Activated T-helper 1 cell treated with Interleukin-2 at 50 U/mL for 16 hours (primary cell): Measurements from ENCODE around the gene CNOT1.
A peak's percentile ranks its signal among the peaks of the same experiment; 100 is the strongest.
"Not testable (repeated sequence)": the region's sequence is repeated elsewhere in the genome, so short reads cannot be mapped to it uniquely, and the experiment has no call there.

Source experiments
- DNase-seq: peaks from one replicate; pipeline ENCODE4 v3.0.0-alpha.2; 2020; ENCODE audit warnings: low read depth

Gene CNOT1

DNA sequence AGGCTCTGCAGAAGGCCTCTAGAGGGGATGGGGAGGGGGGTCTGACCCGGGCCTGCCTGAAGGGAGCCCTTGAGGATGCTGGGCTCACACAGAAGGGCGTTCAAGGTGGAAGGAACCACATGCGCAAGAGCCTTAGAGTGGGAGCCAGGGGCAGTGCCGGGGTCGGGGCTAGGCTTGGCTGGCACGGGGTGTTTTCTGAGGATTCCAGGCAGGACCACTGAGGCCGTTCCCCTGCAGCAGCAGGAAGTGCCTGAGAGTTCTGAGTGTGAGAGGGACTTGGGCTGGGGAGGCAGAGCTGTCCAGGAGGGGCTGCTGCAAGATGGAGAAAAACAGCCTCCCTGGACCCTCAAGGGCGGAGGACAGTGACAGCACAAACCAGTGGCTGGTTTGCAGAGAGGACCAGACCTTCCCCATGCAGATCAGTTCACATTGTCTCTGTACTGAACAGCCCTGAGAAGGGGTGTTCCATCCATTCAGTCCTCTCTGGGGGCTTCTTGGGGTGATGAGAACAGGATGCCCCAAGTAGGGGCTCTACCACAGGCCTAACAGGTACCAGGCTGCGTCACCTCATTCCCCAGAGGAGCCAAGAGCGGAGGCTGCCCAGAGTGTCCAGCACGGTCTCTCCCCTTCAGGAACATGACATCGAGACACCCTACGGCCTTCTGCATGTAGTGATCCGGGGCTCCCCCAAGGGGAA lies 126.3 kb downstream of the CNOT1 start:
- no peak for DNase-seq

DNA sequence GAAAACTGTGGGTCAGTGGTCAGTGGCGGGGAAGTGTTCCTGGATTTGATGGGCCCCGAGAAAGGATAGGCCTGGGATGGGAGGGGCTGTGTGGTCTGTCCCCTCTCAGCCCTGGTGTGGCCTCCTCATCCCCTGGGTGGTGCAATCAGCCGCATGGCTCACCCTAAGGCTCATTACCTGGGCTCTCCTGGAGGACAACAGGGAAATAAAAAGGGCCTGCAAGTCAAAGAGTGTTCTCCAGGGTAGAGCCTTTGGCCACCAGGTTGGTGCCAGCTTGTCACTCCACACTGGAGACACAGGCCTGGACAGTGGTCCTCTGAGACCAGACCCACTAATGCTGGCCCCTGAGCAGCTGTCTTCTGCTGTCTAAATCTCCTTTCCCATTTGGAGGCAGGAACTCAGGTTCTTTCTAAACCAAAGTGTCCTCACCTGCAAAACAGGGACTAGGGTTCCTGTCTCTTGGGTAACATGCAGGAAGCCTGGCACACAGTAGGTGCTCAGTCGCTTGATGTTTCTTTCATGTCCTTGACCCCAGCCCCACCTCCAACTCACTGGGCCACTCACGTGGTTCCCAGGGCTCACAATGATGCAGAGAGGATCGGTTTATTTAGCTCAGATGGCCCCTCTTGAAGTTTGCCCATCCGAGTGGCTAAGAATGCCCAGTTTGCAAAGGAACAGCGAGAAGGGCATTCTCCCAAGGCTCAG lies 127.3 kb downstream of the CNOT1 start:
- no peak for DNase-seq

DNA sequence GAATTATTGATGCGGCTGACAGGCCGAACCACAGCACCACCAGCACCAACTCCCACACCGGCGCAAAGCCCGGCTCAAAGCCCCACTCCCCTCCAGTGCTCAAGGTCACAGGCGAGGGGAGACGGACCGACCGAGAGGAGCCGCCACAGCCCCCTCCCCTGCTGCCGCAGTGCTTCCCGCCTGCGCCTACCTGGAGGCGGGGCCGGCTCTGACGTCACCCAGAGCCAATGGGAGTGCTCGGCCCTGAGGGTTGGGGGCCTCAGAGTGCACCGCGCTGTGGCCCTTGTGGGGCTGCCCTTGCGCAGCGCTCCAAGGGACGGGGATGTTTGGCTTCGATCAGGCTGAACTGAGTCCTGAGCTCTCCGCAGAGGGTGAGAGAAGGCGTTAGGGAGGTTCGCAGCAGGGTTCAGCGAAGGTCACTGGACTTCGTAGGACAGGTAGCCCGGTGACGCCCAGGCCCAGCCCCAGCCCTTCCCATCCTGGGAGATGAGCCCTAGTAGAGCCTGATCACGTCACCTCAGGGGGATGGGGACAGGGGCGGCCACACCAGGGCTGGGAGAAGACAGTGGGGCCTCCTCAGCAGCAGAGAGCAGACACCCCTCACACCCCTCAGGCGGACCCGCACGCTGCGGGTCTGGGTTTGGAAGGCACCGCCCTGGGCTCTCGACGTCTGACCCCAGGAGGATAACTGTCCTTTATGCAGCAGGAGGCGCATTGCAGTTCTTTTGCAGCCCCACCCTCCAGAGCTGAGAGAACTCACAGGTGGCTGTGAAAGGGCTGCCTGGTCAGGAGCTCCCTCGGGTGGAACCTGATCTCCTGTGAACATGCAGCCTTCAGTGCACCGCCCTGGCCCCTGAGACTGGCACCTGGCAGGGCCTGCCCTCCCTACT lies 128.1 kb downstream of the CNOT1 start:
- peak; percentile 28 for DNase-seq

DNA sequence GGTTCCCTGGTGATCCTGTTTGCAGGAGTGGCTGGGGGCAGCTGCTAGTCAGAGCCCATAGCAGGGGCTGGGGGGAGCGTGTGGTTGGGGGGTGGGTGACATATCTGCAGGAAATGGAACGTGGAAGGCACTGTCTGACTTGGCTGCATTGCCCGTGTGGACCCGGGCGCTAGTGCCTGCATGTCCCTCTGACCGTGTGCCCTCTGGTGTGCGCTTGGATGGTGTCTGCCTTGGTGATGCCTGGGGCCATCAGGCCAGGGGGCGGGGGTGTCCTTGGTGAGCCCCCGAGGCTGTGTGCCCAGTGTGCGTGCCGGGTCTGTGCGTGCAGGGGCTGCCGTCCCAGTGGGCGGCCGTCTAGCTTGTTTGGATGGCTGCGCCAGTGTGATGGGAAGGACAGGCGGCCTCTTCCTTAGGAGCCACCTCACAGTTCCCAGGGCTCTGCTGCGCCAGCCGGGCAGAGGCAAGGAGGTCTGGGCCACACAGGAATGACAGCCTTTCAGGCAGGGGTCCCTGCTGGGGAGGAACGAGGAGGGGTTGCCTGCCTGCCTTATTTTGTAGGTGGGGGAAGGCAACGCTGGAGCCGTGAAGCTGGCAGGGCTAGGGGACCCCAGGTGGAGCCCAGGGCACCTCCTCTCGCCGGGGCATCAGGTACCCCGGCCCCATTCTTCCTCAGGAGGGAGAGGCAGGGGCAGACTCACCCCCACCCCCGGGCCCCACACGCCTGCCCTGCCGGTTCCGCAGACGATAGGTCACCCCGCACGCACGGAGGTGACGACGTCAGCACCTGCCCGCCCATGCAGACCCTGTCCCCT lies 129.0 kb downstream of the CNOT1 start:
- DNase-seq = no peak

DNA sequence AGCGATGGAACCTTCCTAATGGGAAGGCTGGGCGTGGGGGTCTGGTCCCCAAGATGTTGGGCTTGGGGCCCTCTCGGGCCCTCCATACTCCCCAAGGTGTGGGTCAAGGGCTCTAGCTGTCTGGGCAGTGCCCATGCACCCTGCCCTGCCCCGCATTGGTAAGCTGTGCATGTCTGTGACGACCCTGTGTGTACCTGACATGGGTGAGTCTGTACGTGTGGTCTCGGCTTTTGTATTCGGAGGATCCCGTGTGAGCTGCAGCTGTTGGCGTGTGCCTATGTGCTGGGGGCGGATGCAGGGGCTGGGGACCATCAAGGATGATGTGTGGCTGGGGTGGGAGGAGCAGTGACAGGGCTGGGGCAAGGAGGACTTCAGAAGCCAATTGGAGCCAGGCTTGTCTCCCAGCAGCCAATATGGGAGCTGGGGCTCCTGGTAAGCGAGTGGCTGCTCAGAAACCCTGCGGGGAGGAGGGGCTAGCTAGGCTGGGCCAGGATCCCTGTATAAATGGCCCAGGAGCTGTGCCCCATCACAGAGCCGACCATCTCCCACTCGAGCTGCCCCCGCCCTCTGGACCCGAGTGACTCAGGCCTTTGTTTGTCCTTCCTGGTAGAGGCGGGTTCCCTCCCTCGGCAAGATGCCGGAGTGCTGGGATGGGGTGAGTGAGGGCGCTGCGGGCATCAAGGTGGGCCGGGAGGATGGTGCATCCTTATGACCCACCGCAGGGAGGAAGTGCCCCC lies 129.8 kb downstream of the CNOT1 start, which contains the start of gene NDRG4:
TSS of gene NDRG4 (plus strand) at position 529 of the 737 bp plus-strand sequence. CDS start at position 635, 106 bp downstream.
- no peak for DNase-seq

DNA sequence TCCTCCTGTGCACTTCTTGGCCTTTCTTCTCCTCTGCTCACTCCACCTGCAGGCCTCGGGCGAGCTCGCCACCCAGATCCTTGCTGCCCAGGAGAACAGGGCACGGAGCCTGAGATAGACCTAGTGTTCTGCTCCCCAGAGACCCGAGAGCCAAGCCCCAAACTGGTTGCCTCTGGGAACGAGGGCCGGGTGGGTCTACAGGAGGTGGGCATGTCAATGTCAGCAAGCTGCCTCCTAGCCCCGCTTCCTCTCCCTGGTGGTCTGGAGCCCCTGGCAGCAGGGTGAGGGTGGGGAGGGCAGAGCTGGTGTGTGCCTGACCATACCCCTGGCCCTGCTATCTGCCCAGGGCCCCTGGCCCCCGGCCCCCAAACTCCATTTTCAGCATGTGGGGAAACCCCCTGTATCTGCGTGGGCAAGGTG lies 130.5 kb downstream of the CNOT1 start:
- DNase-seq = no peak

DNA sequence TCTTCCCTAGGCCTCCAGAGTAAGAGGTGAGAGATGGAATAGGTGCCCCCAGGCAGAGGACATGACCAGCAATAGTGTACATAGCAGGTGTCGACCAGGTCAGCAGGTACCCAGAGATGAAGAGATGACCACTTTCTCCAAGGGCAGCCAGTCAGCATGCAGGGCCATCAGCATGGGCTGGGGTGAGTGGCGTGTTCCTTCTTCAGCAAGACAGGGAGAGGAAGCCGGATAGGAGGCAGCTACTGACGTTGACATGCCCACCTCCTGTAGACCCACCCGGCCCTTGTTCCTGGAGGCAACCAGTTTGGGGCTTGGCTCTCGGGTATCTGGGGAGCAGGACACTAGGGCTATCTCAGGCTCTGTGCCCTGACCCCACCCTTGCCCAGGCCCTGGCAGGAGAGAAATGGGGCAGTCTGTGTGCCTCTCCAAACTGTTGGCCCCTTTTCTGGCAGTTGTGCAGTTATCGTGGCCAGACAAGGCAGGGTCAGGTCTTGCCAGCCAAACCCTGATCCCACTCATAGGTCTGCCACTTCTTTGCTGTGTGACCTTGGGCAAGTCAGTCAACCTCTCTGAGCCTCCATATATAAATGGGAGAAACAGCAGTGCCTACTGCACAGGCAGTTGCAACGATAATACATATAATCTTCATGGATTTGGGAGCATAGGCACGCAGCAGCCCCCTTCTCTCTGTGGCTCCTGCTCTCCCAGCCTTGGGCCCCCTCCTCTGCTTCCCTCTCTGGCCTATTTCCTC lies 131.1 kb downstream of the CNOT1 start:
- no peak for DNase-seq

DNA sequence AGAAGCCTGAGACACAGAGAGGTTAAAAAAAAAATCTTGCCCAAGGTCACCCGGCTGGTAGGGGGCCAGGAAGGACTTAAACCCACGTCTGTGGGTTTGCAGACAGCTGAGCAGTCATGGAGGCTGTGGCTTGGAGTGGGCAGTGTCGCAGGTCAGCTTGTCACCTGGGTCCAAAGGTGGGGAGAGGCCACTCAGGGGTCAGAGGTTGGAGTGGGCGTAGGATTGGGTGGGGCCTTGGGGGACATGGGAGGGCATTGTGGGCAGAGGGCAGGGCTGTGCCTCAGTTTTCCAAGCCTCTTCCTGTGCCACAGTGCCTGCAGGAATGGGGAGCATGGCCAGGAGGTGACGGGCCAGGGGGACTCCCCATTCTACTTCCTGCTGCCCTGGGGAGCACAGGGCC lies 131.7 kb downstream of the CNOT1 start:
- DNase-seq = no peak

DNA sequence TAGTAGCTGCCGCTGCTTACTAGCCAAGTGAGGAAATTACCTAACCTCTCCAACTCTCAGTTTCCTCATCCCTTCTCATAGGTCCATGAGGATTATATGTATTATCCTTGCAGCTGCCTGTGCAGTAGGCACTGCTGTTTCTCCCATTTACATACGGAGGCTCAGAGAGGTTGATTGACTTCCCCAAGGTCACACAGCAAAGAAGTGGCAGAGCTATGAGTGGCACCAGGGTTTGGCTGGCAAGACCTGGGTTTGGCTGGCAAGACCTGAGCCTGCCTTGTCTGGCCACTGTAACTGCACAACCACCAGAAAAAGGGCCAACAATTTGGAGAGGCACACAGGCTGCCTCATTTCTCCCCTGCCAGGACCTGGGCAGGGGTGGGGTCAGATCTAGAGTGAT lies 132.2 kb downstream of the CNOT1 start:
- no peak for DNase-seq

DNA sequence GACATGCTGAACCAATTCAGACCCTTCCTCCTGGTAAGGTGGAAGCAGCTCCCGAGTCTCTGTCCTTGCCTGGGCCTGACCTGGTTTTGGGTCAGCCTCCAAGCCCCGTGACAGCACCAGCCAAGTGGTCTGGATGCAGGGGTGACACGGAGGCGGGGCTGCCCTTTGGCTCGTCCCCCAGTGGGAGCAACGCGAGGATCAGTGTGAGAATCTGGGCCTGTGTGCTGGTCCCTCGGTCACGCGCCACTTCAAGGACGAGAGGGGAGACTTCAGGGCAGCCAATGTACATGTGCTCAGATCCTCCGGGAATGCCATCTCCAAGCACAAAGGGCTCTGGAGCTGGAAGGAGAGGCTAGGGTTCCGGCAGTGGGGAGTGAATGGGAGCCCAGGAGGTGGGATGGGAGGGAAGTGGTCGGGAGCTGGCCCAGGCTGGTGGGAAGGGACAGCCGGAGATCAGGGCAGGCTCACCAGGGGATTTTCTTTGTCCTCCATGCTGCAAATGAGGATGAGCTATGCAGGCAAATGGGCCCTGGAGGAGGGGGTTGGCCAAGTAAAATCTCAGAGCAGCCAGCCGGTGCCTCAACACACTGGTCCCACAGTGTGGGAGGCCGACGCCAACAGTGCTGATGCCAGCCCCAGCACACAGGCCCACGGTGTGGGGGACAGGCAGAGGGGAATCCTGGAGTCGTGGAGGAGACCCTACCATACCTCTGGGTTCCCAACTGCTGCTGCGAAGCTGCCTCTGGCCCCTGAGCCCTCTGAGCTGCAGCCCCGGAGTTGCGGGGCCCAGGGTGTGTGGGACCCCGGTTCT lies 133.9 kb downstream of the CNOT1 start:
- no peak for DNase-seq

DNA sequence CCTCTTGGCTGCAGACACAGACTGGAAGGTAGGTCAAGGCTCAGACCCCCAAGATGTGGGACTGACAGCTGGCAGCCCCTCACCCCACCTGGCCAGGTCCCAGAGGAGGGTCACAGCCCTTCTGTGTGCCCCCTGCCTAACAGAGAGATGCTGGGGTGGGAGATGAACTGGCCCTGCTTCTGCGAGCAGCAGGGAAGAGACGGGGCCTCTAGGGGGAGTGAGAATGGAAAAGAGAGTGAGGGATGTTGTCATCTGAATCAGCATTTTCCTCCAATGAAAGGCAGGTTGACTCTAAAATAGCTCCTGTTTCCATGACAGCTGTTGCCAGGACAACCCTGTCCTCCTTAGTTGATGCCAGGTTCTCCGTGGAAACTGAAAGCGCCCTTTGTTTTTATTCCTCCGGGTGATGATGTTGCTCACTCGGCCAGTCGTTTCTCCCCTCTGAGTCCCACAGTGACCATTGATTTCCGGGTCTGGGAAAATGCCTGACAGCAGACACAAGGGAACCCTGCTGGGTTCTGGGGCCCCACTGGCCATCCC lies 134.6 kb downstream of the CNOT1 start:
- no peak for DNase-seq

DNA sequence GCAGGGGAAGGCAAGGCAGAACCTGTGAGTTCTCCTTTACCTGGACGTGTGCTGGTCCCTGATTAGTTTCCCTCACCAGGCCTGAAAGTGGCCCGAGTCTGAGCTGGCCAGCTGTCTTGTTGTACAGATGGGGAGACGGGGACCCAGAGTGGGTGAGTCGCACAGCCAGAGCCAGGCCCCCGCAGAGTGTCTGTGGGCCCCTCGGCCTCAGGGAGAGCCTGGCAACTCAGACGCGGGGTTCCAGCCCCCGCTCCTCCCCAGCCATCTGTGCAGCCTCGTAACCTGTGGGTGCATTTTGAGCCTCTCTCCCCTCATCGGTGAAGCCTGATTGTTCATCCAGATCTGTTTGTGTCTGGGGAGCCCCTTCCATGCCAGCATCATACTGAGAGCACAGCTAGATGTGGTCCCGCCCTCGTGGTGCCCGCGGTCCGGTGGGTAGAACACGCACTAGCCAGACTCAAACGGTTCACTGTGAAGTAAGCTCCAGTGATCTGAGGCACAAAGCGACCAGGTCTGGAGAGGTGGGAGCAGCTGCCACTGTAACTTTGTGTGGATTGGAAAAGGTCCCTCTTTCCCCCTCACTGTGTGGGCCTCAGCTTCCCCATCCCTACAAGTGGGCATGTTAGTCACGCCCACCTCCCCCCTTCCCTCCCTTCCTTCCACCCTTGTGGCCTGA lies 135.7 kb downstream of the CNOT1 start:
- no peak for DNase-seq

DNA sequence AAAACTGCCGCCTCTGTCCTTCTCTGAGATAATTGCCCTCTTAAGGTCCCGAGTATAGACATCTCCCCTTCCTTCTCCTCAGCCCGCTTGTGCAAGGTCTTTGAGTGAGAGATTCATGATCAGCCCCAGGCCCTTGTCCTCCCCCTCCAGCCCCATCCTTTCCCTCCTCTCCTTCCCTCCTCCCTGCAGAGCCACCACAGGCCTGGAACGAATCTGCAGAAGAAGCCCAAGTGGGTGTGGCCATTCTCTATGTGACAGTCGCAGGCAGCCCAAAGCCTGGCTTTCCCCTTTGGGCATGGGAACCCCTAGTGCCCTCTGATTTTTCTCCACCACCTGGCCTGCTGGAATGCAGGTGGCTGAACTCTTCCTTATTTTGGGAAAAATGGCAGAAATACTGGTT lies 136.9 kb downstream of the CNOT1 start:
- no peak for DNase-seq

DNA sequence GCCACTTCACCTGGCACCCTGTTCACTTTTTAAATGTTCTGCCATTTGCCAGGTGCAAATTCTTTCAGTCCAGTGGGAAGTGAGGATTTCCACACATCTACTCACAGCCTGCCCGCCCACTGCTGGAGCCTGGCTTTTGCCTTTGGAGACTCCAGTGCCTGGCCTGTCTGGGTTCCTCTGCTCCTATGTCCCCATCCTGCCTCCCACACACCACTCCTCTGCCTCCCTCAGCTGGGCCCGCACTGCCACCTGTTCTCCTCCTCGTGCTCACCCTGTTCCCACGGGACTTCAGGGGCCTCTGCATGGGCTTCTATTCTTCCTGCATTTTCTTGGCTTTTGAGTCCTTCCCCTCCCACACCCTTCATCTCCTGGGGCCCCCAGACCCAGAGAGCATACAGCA lies 137.6 kb downstream of the CNOT1 start:
- DNase-seq = no peak

DNA sequence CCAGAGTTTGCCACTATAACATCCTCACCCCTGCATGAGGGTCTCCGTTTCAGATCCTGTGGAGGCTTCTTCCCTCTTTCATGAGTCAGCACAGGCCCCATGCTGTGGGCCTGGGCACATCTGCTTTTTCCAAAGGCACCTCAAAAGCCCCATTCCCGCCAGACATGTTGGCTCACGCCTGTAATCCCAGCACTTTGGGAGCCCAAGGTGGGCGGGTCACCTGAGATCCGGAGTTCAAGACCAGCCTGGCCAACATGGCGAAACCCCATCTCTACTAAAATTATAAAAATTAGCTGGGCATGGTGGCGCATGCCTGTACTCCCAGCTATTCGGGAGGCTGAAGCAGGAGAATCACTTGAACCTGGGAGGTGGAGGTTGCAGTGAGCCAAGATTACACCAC lies 139.1 kb downstream of the CNOT1 start:
- not testable (repeated sequence) for DNase-seq

DNA sequence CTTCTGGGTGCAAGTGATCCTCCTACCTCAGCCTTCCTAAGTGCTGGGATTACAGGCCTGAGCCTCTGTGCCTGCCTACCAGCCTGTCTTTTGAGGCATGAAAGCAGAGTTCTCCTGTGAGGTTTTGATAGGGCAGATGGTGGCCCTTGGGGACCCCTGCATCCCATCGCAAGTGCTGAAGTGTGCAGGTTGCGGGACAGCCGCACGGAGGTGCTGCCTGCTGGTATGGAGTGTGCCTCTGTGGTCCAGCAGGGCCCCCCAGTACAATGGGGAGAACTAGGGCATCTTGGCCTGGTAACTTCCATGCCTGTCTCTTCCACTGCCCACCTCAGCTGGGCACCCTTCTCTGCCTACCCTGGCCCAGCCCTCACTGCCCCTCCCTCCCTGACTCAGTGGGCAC lies 139.6 kb downstream of the CNOT1 start:
- no peak for DNase-seq

DNA sequence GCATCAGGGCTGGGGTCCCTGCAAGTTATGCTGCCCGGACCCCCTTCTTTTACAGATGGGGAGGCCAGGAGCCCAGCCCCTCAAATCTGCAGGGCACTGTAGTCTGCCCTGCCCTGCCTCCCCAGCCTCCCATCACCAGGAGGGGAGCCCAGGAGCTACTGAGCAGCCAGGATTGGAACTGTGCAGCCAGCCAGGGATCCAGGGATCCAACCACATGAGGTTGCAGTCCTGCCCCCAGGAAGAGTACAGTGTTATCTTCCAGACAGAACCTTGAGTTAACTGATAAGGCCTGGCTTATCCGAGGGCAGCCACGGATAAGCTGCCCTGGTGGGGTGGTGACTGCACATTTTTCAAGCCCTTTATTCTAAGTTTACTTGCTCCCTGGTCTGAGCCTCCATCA lies 141.1 kb downstream of the CNOT1 start:
- no peak for DNase-seq

DNA sequence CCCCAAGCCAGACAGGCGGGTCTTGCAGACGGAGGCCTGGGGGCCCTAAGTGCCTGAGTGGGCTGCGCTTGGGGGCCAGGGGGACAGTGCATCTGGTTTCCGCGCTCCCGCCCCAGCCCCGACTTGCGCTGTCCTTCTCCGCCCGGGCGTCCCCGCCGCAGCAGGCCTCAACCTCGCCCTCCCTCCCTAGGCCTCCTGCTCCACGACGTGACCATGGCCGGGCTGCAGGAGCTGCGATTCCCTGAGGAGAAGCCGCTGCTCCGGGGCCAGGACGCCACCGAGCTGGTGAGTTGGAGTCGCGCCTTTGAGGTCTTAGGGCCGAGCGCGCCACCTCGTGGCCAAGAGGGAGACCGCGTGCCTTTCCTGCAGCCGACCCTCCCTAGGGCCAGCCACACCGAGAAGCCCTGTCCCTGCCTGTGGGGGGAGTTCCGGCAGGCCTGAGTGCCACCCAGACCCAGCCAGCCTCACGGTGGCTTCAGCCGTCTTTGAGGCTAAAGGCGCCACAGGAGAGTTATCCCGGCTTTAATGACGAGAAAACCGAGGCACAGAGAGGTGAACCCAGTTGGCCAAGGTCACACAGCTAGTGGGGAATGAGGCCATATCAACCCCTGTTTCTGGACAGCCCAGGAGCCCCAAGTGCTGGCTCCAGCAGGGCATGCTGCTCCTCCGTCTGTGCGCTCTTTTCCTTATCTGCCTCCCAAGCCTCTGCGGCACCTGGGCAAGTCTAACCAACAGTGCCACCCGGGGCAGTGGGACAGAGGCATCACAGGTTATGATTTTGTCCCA lies 141.9 kb downstream of the CNOT1 start:
- peak; percentile 49 for DNase-seq
